ENCODE results near the gene METTL9.
"Not testable (repeated sequence)": the region's sequence is repeated elsewhere in the genome, so short reads cannot be mapped to it uniquely, and the experiment has no call there.

The METTL9 gene

DNA sequence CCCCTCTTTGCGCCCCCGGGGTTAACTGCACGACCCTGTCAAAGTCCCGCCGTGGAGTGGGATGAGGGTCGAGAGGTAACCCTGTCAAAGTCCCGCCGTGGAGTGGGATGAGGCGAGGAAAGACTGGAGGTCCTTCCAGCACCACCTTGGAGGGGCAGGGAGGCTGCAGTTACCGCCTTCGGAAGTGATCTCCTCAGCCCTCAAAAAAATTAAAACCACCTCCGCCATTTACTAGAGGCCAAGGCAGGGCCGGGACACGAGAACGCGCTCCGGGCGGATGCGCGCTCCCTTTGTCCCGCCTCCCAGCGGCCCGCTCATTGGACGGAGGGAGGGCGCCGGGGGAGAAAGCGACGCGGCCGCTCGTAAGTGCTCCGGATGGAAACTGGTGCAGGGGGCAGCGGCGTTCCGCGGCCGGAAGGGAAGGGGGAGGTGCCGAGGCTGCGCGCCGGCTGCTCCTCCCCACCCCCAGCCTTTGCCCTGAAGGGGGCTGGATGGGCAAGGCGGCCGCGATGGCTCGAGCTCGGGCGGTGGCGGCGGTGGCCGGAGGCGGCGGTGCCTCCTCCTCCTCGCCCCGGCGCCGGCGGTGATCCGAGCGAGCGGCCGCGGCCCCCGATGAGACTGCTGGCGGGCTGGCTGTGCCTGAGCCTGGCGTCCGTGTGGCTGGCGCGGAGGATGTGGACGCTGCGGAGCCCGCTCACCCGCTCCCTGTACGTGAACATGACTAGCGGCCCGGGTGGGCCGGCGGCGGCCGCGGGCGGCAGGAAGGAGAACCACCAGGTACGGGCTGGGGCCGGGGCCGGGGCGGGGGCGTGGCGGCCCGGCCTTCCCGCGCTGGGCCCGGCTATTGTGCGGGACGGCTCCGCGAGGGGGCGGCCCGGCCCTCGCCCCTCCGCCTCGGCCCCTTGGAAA, at the start of gene METTL9:
Gene METTL9 (plus strand): TSS at position 456 of the 909 bp plus-strand sequence. CDS start 157 bp downstream, at position 613.
- TF ChIP-seq, protein P1, sequence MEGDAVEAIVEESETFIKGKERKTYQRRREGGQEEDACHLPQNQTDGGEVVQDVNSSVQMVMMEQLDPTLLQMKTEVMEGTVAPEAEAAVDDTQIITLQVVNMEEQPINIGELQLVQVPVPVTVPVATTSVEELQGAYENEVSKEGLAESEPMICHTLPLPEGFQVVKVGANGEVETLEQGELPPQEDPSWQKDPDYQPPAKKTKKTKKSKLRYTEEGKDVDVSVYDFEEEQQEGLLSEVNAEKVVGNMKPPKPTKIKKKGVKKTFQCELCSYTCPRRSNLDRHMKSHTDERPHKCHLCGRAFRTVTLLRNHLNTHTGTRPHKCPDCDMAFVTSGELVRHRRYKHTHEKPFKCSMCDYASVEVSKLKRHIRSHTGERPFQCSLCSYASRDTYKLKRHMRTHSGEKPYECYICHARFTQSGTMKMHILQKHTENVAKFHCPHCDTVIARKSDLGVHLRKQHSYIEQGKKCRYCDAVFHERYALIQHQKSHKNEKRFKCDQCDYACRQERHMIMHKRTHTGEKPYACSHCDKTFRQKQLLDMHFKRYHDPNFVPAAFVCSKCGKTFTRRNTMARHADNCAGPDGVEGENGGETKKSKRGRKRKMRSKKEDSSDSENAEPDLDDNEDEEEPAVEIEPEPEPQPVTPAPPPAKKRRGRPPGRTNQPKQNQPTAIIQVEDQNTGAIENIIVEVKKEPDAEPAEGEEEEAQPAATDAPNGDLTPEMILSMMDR (IDR thresholded peaks at IDR 0.05), result no peak
- Mint-ChIP-seq H3K27me3 (ENCODE audit: low read depth, poor library complexity) (peaks cover 10% of the 10 kb centered on the region), H3K4me3 (peak within 1 kb of the TSS; percentile 95), H3K4me1 (peaks cover 51% of the 10 kb centered on the region), H3K27ac (peak within 1 kb of the TSS; percentile 49), H3K36me3 (ENCODE audit: low read depth) (no peaks in the 10 kb centered on the region), H3K9me3 (no peaks in the 10 kb centered on the region)
- DNase-seq, result peak; percentile 94

DNA sequence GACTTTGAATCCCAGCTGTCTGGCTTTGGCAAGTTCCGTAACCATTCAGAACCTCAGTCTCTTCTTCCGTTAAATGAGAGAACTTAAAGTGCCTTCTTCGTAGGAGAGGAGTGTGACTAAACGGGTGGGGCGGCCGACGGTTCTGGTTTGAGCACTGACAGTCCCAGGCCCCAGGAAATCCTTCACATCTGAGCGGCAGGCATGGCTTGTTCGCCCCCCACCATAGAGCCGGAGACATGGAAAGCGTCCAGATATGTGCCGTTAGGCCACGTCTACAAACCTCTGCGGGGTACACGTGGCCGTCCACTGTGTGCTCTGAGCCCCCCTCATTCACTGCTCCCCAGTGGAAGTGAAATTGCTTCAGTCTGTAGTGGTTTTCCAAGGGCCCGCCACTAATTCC, 49.4 kb upstream of the METTL9 start:
- not testable (repeated sequence) for DNase-seq; H3K27ac Mint-ChIP-seq; H3K4me1 Mint-ChIP-seq; H3K36me3 Mint-ChIP-seq (ENCODE audit: low read depth); H3K4me3 Mint-ChIP-seq; H3K9me3 Mint-ChIP-seq
- H3K27me3 Mint-ChIP-seq (ENCODE audit: low read depth, poor library complexity), result peaks cover 29% of the 10 kb centered on the region

DNA sequence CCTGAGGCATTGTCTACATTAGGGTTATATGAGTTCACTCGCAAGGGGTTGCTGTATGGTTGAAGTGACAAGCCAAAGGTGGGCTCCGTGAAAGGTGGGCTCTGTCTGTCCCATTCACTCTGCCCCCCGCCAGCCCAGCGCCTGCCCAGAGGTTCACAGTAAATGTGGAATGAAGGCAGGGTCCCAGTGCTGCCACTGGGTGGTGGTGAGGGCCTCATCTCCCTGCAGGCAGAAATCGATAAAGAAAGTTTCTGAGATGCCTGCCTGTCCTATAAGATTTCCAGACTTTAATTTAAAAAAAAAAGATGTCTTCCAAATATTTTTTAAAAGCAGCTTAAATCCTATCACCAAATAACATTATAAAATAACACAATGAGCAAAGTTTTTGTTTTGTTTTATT, 48.9 kb upstream of the METTL9 start:
- peaks cover 34% of the 10 kb centered on the region for H3K27me3 Mint-ChIP-seq (ENCODE audit: low read depth, poor library complexity)
- not testable (repeated sequence) for H3K36me3 Mint-ChIP-seq (ENCODE audit: low read depth); H3K4me1 Mint-ChIP-seq; H3K4me3 Mint-ChIP-seq; DNase-seq; H3K9me3 Mint-ChIP-seq; H3K27ac Mint-ChIP-seq
- TF ChIP-seq, protein P1 (IDR thresholded peaks at IDR 0.05), result peak; percentile 7

DNA sequence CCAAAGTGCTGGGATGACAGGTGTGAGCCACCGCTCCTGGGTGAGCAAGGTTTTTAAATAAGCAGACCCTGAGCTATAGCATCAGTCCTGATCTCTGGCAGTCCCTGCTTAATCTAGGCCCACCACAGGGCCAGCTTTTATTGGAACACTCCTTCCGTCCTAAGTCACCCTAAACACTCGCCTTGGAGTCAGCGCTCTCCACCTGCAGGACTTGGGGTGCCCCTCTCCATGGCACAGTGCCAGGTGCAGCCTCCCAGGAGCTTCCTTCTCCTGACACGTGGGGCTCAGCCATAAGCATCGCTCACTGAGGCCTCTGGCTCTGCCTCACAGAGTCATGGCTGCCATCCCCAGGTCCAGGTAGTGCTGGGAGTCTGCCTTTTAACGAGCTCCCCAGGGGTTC, 48.3 kb upstream of the METTL9 start:
- DNase-seq; H3K27ac Mint-ChIP-seq; H3K4me3 Mint-ChIP-seq; H3K36me3 Mint-ChIP-seq (ENCODE audit: low read depth); H3K9me3 Mint-ChIP-seq; H3K4me1 Mint-ChIP-seq: not testable (repeated sequence)
- H3K27me3 Mint-ChIP-seq (ENCODE audit: low read depth, poor library complexity), result peaks cover 35% of the 10 kb centered on the region

DNA sequence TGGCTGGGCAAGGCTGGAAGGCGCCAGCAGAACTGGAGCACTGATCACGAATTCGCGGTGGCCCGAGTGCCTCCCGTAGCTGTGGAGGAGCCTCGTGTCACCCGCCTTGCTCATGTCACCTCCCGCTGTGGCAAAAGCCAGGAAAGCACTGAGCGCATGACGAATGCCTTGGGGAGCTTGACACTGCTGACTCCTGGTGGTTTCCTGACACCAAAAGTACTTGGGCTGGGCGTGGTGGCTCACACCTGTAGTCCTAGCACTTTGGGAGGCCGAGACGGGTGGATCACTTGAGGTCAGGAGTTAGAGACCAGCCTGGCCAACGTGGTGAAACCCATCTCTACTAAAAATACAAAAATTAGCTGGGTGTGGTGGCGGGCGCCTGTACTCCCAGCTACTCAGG, 47.8 kb upstream of the METTL9 start:
- H3K4me3 Mint-ChIP-seq; H3K9me3 Mint-ChIP-seq; H3K4me1 Mint-ChIP-seq; DNase-seq; H3K36me3 Mint-ChIP-seq (ENCODE audit: low read depth); H3K27ac Mint-ChIP-seq: not testable (repeated sequence)
- peaks cover 40% of the 10 kb centered on the region for H3K27me3 Mint-ChIP-seq (ENCODE audit: low read depth, poor library complexity)

DNA sequence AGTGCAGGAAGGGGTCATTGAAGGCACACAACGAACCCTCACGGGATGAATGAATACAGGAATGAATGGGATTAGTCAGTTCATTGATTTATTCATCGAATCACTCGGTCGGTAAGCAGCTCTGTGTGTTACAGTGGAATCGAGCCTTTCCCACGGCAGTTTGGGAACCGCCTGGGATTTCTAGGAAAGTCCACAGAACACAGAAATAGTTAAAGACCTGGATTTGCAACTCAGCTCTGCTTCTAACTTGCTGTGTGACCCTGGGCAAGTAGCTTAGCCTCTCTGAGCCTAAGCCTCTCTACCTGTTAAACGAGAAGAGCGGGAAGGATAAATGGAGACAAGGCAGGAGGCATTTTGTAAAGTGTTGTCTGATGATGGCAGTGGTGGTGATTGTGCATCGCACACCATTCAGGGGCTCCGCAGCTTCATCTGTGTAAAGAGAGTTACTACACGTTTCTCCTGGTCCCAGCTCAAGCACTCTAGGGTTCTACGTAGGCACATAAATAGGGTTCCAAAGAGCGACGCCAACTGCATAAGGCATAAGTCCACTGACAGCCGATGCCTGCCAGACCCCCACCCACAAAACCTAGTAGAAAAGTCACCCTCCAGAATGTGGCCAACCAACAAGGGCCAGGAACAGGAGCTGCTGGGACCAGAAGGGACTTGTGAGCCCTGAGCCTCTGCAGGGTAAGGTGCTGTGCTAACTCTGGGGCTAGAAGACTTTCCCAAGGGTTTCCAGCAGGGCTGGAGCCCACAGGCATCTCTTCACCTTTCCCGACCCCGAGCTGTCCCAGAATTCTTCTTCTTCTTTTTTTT, 45.7 kb upstream of the METTL9 start:
- H3K4me1 Mint-ChIP-seq; H3K36me3 Mint-ChIP-seq (ENCODE audit: low read depth); H3K27ac Mint-ChIP-seq; H3K4me3 Mint-ChIP-seq; H3K9me3 Mint-ChIP-seq; DNase-seq: not testable (repeated sequence)
- peaks cover 45% of the 10 kb centered on the region for H3K27me3 Mint-ChIP-seq (ENCODE audit: low read depth, poor library complexity)

DNA sequence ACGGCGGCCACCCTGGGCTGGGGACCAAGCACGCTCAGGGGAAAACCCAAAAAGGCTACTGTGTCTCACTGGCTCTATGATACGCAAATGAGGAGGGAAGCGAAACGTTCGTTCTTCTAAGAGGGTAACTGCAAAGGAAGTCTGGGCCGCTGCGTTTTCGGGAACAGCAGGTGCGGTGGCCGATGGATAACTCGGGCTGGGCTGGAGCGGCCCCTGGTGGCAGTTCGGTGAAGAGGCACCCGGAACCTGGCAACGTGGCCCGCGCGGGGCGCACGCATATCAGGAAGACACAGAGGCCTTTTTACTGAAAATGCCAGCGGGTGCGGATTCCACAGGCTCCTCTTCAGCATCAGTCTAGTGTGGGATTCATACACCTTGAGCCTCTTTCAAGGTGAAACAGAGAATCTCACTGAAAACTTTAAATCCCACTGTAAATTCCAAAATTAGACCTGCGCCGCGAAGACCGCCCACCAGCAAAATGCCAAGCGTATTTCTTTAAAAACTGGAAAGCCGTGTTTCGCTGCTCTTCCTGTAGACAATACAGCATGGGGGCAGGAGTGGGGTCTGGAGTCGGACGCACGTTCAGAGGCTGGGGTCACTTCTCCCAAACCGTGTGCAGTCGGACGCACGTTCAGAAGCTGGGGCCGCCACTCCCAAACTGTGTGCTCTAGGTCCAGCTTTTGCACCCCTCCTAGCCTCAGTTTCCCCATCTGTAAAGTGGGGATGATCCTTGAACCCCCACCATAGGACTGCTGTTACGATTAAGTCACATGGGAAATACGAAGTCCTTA, 44.4 kb upstream of the METTL9 start:
- Mint-ChIP-seq H3K36me3 (ENCODE audit: low read depth) (no peaks in the 10 kb centered on the region), H3K4me3 (peak overlapping the region; percentile 42), H3K27me3 (ENCODE audit: low read depth, poor library complexity) (peaks cover 48% of the 10 kb centered on the region), H3K27ac (no peak overlapping the region), H3K4me1 (peaks cover 5% of the 10 kb centered on the region), H3K9me3 (no peaks in the 10 kb centered on the region)
- TF ChIP-seq, protein P1 (IDR thresholded peaks at IDR 0.05), result peak; percentile 100
- DNase-seq, result peak; percentile 94

DNA sequence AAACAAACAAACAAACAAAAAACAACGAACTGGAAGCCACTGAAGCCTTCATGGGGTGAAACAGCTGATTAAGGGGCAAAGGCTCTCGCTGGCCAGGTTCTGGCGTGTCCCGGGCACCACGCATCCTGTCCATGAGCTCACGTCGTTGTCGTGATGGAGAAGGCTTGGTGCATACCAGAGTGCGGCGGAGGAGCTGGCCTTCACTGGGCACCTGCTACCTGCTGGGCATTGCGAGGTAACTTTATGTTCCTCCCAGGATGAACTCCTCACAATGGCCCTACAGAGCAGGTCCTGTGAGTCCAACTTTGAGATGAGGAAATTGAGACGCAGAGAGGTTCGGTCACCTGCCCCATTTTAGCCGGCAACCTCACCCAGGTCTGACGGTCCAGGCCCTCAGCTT, 43.8 kb upstream of the METTL9 start:
- peaks cover 48% of the 10 kb centered on the region for H3K27me3 Mint-ChIP-seq (ENCODE audit: low read depth, poor library complexity)
- H3K36me3 Mint-ChIP-seq (ENCODE audit: low read depth); DNase-seq; H3K4me3 Mint-ChIP-seq; H3K4me1 Mint-ChIP-seq; H3K27ac Mint-ChIP-seq; H3K9me3 Mint-ChIP-seq: not testable (repeated sequence)

DNA sequence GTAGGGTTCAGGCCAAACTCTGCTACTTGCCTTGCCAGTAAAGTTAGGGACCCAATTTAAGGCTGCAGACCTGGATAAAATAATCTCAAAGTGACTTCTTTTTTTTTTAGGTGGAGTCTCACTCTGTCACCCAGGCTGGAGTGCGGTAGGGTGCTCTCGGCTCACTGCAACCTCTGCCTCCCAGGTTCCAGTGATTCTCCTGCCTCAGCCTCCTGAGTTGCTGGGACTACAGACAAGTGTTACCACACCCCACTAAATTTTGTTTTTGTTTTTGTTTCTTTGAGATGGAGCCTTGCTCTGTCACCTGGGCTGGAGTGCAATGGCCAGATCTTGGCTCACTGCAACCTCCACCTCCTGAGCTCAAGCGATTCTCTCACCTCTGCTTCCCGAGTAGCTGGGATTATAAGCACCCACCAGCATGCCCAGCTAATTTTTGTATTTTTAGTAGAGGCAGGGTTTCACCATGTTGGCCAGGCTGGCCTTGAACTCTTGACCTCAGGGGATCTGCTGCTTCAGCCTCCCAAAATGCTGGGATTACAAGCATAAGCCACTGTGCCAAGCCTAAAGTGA, 43.3 kb upstream of the METTL9 start:
- not testable (repeated sequence) for H3K36me3 Mint-ChIP-seq (ENCODE audit: low read depth); DNase-seq; H3K4me3 Mint-ChIP-seq; H3K27ac Mint-ChIP-seq; H3K4me1 Mint-ChIP-seq; H3K9me3 Mint-ChIP-seq
- H3K27me3 Mint-ChIP-seq (ENCODE audit: low read depth, poor library complexity), result peaks cover 48% of the 10 kb centered on the region

DNA sequence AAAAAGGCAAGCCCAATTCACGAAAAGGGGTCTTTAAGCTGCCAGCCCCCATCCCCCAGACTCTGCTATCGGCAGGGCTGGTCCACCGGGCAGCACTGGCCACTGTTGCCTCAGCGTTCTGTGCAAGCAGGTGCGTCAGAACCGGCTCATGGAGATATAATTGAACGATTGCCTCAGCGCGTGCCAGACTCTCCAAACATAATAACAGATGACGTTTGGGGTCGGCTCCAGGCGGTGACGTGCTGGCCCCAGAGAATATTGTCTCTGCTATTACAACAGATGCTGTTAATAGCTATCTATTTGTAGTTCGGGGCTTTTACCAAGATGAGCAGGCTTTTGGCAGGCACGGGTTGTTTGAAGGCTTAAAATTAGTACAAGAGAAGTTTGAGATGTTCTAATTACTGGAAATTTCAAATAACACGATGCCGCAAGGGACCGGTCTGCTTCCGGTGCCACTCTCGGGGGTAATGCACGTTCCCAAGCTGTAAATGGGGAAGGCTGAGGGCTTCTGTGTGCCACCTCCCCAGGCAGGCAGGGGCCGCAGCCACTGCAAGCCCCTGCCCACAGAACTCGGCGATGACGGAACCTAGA, 42.6 kb upstream of the METTL9 start:
- not testable (repeated sequence) for H3K27ac Mint-ChIP-seq; DNase-seq; H3K4me3 Mint-ChIP-seq; H3K4me1 Mint-ChIP-seq; H3K36me3 Mint-ChIP-seq (ENCODE audit: low read depth); H3K9me3 Mint-ChIP-seq
- peaks cover 48% of the 10 kb centered on the region for H3K27me3 Mint-ChIP-seq (ENCODE audit: low read depth, poor library complexity)
